Activated T-helper 1 cell treated with anti-CD3 and anti-CD28 coated beads, Interleukin-12 subunit alpha, Interleukin-12 subunit beta, Interleukin-2, Interleukin-4 antibody, amounts not matched to agents 30 ng/mL and 10 ng/mL and 1 ng/mL, durations not matched to agents 14 hours and 24 hours and 36 hours (primary cell): Measurements from ENCODE around the gene SMG6. TPM values are rescaled to one million over a fixed set of nuclear protein-coding genes. Genes with fewer than 3 reads are reported as not detected.

ENCODE experiments used
- DNase-seq: peaks from one replicate; pipeline ENCODE4 v3.0.0; 2021; ENCODE audit warnings: low spot score
- H3K27ac Mint-ChIP-seq: one replicate; pipeline ENCODE4 v1.8.0; 2021; ENCODE audit warnings: mild to moderate bottlenecking, mixed read lengths
- H3K27me3 Mint-ChIP-seq: one replicate; pipeline ENCODE4 v1.8.0; 2022; ENCODE audit warnings: mild to moderate bottlenecking, moderate library complexity, mixed read lengths; ENCODE audit not compliant: insufficient read depth
- H3K36me3 Mint-ChIP-seq: one replicate; pipeline ENCODE4 v1.8.0; 2021; ENCODE audit warnings: low read depth, mixed read lengths
- H3K4me1 Mint-ChIP-seq: one replicate; pipeline ENCODE4 v1.8.0; 2021; ENCODE audit warnings: low read depth, mixed read lengths
- H3K4me3 Mint-ChIP-seq: one replicate; pipeline ENCODE4 v1.8.0; 2021; ENCODE audit warnings: mild to moderate bottlenecking, moderate library complexity, mixed read lengths
- H3K9me3 Mint-ChIP-seq: one replicate; pipeline ENCODE4 v1.8.0; 2021; ENCODE audit warnings: mixed read lengths
- intact Hi-C: fragments of 100-400 bp; cut with micrococcal nuclease; formaldehyde crosslinking; loops from one replicate; pipeline ENCODE4 v1.15.1; 2024
- total RNA-seq: library from RNA; stranded (reverse); gene quantifications from 2 replicates; pipeline ENCODE4 v1.2.3, GENCODE V29; 2022

SMG6 gene
- total RNA-seq, 1 donor from 2014 or later: 39.5 TPM

DNA sequence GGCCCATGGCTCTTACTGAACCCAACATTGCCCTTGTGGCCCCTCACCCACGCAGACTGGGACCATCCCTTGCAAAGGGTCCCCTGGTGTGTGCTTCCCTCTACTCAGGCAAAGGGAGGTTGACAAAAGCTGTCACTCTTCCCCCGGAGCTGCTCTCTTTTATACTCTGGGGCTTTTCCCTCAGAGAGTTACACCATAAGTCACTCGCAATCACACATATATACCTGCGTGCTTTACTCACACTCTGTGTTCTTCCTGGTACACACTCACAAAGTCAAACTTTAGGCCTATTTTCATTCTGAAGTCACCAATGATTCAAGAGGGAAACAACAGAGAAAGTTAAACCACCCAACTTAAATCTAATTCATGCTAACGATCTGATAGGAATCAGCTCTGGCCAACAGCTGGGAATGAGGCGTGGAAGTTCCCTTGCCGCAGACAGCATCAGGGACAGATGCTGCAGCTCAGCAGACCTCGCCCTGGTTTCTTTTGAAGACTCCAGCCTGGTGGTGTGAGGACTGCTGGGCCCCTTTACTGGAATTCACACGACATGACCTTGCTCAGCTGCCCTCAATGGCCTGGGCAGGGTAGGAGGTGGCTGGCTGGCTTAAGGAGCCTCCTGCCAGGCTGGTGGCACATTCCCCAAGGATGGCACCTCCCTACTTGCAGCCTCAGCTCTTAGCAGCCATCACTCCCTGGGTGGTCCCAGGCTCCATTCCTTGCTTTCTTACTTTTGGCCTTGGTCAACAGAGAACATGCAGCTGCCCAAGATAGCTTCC is 221.4 kb downstream of the SMG6 start:
- peaks cover 60% of the 10 kb centered on the region for H3K4me1 Mint-ChIP-seq
- no peak for DNase-seq
- no peaks in the 10 kb centered on the region for H3K9me3 Mint-ChIP-seq
- intact Hi-C loops: no loop called here
- no peak overlapping the region for H3K27ac Mint-ChIP-seq
- H3K27me3 Mint-ChIP-seq: no peaks in the 10 kb centered on the region
- H3K36me3 Mint-ChIP-seq: peaks cover 33% of the 10 kb centered on the region
- no peak overlapping the region for H3K4me3 Mint-ChIP-seq

DNA sequence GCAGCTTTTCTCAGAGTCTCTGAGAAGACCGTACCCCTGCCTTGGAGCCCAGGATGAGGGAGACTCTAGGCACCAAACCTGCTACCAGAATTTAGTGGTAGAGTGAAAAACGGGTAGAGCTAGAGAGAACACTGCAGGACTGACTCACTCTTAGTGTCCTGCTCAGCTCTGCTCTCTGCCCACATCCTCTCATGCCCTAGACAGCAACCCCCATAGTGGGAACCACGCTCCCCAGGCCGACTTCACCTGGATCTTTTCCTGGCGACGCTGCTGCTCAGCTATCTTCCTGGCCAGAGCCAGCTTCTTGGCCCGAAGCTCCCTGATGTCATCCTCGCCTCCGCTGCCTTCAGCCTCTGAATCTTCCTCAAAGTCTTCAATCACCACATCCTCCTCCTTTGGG is 222.0 kb downstream of the SMG6 start:
- intact Hi-C loops: no loop called here
- Mint-ChIP-seq H3K36me3 (peaks cover 34% of the 10 kb centered on the region), H3K27ac (peak overlapping the region; percentile 7), H3K4me3 (no peak overlapping the region), H3K9me3 (no peaks in the 10 kb centered on the region), H3K4me1 (peaks cover 54% of the 10 kb centered on the region), H3K27me3 (no peaks in the 10 kb centered on the region)
- DNase-seq: no peak

DNA sequence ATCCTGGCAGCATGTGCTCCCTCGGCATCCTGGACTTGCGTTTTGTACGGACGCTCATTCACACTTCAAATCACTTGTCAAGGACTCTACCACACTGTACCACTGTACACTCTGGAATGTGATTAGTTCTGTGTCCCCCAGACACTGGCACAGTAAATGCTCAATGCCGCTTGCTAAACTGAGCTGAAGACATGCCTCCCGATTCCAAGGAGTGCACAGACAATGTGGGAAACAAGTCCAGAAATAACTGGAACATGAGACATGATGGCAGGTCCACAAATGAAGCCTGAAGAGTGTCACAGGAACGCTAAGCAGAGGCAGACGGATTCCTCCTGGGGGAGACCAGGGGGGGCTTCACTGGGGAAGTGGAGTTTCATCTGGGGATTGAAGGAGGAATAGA is 226.5 kb downstream of the SMG6 start:
- no peak for DNase-seq
- no peaks in the 10 kb centered on the region for H3K9me3 Mint-ChIP-seq
- intact Hi-C loops: no loop called here
- H3K4me3 Mint-ChIP-seq: no peak overlapping the region
- peaks cover 42% of the 10 kb centered on the region for H3K36me3 Mint-ChIP-seq
- H3K27me3 Mint-ChIP-seq: no peaks in the 10 kb centered on the region
- no peak overlapping the region for H3K27ac Mint-ChIP-seq
- H3K4me1 Mint-ChIP-seq: peaks cover 21% of the 10 kb centered on the region

DNA sequence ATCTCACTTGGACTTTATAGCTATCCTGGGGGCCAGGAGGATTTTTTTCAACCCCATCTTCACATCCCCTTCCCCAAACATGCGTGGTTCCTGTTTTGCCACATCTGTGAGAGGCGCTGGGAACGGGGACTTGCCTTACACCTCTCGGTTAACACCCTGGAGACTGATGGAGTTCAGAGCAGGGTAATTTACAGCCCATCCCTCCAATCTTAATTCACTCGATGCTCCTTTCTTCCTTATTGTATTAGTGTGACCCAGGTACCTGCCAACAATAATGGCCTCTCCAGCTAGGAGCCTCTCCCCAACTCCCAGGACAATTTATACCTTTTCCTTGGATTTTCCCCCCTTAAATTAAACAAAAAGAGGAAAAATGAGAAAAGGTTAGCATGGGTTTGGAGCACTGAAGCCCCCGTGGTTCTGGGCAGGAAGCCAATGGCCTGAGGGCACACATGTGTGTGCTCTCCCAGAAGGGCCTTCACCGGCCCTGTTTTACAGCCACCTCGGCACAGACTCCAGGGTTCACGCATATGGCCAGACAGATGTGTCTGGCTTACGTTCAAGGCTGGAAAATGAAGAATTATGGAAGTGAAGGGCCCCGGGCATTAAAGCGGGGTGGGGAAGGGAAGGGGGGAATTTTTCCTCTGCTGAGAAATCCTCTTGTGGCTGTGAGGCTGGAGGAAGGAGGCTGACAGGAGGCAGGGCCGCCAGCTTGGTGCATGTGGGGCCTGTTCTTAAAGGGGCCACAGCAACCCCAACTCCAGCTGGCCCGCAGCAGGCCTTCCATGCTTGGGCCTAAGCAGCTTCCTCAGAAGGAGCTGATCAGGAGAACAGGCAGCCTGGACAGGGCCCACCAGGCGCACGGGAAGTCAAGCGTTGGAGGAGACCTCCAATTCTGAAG is 227.2 kb downstream of the SMG6 start:
- intact Hi-C loops: no loop called here
- Mint-ChIP-seq H3K4me1 (peaks cover 17% of the 10 kb centered on the region), H3K9me3 (no peaks in the 10 kb centered on the region), H3K36me3 (peaks cover 40% of the 10 kb centered on the region), H3K27me3 (no peaks in the 10 kb centered on the region), H3K27ac (peak overlapping the region; percentile 52), H3K4me3 (no peak overlapping the region)
- DNase-seq: no peak

DNA sequence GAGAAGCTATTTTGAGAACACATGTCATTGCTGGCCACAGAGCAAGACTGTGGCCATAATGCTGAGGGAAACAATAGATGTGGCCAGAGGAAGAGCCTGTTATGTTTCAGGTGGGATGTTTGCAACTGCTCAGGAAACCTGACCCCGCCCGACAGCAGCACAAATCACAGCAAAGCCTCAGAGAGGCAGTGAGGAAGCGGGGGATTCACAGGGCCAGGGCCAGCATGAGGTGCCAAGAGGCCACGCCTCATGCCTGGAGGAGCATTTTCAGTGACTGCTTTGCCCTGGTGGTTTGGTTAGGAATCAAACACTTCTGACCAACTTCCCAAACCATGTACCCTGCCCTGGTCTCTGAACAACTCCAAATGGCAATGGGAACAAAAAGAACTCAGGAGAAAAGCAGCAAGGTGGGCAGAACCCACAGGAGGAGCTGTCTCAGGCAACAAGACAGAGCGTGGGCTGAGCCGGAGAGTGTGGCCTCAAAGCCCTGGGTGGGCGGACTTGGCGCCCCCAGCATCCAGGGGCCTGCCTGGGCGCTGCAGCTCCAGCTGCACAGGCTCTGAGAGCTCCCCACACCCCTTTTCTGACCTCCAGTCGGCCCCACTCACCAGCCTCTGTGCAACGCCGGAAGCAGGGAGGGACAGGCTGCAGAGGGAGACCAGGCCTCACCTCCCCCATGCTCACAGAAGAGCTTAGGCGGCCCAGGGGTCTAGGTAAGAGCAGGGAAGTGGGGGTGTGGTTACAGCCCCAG is 228.1 kb downstream of the SMG6 start:
- no peaks in the 10 kb centered on the region for H3K27me3 Mint-ChIP-seq
- no peak overlapping the region for H3K27ac Mint-ChIP-seq
- H3K4me1 Mint-ChIP-seq: peaks cover 23% of the 10 kb centered on the region
- H3K9me3 Mint-ChIP-seq: no peaks in the 10 kb centered on the region
- intact Hi-C loops: no loop called here
- H3K4me3 Mint-ChIP-seq: no peak overlapping the region
- peaks cover 49% of the 10 kb centered on the region for H3K36me3 Mint-ChIP-seq
- DNase-seq: no peak

DNA sequence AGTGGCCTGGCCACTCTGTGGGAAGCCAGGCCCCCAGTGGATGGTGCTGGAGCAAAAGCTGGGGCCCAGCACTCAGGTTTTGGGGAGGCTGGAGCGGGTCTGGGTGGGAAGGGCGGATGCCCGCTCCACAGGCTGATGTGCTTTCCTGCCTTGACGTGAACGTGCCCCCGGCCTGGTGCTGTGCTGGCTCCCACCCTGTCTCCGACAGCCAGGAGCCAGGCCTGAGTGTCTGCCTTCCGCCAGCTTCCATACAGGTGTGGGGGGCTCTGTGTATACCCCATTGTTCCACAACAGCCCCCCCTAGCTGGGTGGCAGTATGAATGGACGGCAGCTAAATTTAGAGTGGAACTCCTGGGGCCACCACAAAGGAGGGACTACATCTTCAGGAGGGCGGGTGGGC is 228.7 kb downstream of the SMG6 start:
- Mint-ChIP-seq H3K27me3 (no peaks in the 10 kb centered on the region), H3K4me1 (peaks cover 29% of the 10 kb centered on the region), H3K4me3 (no peak overlapping the region), H3K9me3 (no peaks in the 10 kb centered on the region), H3K27ac (no peak overlapping the region), H3K36me3 (peaks cover 53% of the 10 kb centered on the region)
- DNase-seq: no peak
- intact Hi-C loops: no loop called here

DNA sequence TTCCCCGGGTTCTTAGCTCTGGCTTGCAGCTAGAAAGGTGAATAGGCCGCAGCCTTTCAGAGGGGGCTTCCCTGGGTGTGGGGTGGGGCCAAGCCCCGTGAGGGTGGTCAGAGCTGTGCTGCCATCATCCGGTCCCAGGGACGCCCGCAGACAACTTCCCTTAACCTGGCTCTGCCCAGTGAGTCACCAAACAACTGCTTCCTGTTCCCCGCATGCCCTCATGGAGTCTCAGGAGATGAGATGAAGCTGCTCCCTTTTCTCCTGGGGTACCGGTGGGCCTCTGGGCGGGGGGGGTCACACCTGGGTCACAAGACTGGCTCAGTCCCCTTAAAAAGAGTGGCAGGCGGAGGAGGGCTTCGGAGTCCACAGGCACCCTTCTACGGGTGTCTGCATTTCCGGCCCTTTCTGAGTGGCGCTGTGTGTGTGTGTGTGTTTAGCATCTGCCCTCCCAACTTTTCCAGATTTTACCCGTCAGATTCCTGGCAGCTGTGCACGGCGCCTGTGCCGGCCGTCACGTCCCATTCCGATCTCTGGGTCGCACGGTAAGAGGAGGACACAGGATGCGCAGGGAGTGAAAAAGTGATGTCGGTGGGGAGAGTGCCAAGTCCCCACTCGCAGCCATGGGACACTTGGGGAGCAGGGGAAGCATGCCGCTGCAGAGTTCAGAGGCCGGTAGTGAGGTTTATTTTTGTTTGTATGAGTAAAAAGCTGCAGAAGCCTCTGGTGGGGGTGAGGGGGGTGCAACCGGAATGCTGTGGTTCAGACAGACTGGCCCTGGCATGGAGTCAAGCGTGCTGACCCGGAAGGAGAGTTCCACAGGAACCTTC is 231.9 kb downstream of the SMG6 start:
- Mint-ChIP-seq H3K4me1 (peaks cover 50% of the 10 kb centered on the region), H3K27ac (peak overlapping the region; percentile 92), H3K4me3 (peak overlapping the region; percentile 37), H3K36me3 (peaks cover 45% of the 10 kb centered on the region), H3K27me3 (no peaks in the 10 kb centered on the region), H3K9me3 (no peaks in the 10 kb centered on the region)
- intact Hi-C loops: no loop called here
- DNase-seq: no peak

DNA sequence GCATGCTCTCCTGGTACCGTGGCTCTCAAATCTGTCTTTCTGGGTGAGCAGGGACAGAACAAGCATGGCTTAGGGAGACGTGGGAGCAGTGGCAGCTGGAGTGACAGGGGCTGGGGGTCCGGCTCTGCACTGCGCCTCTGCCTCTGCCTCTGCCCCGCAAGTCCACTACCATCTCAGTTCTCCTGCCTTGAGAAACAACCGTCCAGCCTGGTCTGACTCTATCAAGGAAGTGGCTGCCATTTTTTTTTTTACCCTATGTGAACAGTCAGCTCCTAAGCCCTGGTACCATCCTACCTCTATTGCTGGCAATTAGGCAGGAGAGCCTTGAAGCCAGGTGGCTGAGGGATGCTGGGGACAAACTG is 232.6 kb downstream of the SMG6 start:
- H3K4me3 Mint-ChIP-seq: no peak overlapping the region
- no peaks in the 10 kb centered on the region for H3K27me3 Mint-ChIP-seq
- H3K4me1 Mint-ChIP-seq: peaks cover 55% of the 10 kb centered on the region
- H3K27ac Mint-ChIP-seq: peak overlapping the region; percentile 92
- intact Hi-C loops: no loop called here
- no peaks in the 10 kb centered on the region for H3K9me3 Mint-ChIP-seq
- H3K36me3 Mint-ChIP-seq: peaks cover 41% of the 10 kb centered on the region
- DNase-seq: no peak

DNA sequence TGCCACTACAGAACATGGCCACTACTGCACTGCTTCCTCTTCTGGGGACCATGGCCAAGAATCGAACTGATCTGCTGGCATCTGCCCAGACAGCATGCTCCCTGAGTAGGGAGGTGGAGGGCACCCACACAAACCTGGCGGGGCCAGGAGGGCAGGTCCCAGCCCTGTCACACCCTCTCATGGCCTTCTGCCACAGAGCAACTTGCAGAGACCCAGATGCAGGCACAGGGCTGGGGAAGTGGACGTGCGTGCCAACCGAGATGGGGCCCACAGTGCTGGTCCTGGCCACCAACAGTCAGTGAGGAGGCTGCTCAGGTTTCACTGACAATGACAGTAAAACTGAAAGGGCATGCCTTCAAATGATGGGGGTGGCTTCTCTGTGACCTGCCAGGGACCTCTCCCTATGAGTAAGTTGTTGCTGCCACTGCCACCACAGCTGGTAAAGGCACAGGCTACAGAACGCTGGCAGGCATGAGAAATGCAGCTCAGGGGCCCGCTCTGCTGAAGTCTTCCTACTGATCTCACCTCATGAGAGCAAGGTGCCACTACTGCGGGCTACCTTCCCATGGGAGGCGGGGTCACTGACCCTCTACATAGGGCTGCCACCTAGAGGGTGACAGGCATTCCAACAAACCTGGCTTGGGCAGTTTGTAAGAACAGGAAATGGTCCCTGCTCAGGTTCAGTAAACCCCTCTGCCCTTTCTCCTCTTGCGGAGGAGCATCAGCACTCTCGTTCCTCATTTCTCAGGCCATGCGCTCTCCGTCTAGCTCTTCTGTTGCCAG is 233.2 kb downstream of the SMG6 start:
- Mint-ChIP-seq H3K36me3 (peaks cover 41% of the 10 kb centered on the region), H3K4me1 (peaks cover 58% of the 10 kb centered on the region), H3K27ac (peak overlapping the region; percentile 92), H3K9me3 (no peaks in the 10 kb centered on the region), H3K27me3 (no peaks in the 10 kb centered on the region), H3K4me3 (peak overlapping the region; percentile 58)
- DNase-seq: peak; percentile 68
- intact Hi-C loops: loop anchor here (1.0 kb wide), 4 partner anchors 14 to 170 kb away; no protein-coding TSS in a partner anchor

DNA sequence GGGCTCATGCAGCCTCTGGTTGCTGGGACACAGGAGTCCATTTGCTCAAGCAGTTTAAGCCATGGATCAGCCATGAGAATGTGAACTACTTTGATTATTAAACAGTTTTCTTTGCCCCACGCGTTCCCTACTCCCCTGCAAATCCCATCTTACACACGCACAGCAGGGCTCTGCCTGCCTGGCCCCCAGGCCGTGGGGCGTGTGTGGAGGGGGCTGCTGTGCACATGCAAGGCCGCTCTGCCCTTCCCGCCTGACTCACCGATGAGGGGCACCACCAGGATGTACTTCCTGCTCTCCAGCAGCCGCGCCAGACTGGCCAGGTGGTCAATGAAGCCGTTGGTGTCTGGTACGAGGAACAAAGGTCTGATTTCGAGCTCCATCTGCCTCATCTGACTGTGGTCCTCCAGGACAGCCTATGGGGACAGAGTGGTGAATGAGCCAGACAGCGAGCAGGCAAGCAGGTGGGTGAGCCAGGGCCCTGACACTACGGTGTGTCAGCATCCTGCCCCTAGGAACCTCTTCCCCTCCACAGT is 235.0 kb downstream of the SMG6 start:
- Mint-ChIP-seq H3K36me3 (peaks cover 50% of the 10 kb centered on the region), H3K9me3 (no peaks in the 10 kb centered on the region), H3K4me1 (peaks cover 69% of the 10 kb centered on the region), H3K27me3 (no peaks in the 10 kb centered on the region), H3K4me3 (peak overlapping the region; percentile 17), H3K27ac (peak overlapping the region; percentile 92)
- DNase-seq: no peak
- intact Hi-C loops: no loop called here

DNA sequence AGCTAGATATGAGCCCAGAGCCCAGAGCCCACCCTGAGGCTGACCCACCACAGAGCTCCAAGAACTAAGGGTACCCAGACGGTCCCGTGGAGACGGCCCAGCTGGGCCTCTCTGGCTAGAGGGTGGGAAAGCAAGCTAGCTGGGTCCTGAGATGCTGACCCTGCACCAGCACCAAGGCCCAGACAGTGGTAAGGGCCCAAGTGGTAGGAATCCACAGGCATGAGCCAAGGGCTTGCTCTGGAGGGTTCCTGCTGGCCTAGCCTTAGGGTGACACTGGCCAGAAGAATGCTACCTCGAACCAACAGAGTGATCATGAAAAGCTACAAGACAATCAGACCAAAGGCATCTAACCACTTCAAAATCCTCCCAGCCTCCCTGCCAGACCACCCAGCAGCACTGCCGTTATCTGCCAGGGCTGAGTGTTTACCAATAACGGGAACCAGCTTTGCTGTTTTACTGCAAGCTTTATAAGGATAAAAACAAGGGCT is 235.5 kb downstream of the SMG6 start:
- peaks cover 74% of the 10 kb centered on the region for H3K4me1 Mint-ChIP-seq
- H3K9me3 Mint-ChIP-seq: no peaks in the 10 kb centered on the region
- H3K4me3 Mint-ChIP-seq: peak overlapping the region; percentile 11
- H3K27me3 Mint-ChIP-seq: no peaks in the 10 kb centered on the region
- peaks cover 51% of the 10 kb centered on the region for H3K36me3 Mint-ChIP-seq
- intact Hi-C loops: no loop called here
- peak overlapping the region; percentile 9 for H3K27ac Mint-ChIP-seq
- DNase-seq: no peak
